IMR-90 (cell line): ENCODE data around the gene NT5DC2.

Source experiments
- BHLHE40 ChIP-seq: fragments of 150-350 bp; IDR thresholded peaks from 2 replicates; pipeline ENCODE4 v1.6.1; 2016; ENCODE audit warnings: mild to moderate bottlenecking, low read depth, low read length
- CEBPB ChIP-seq: IDR thresholded peaks from 2 replicates; pipeline ENCODE4 v1.6.1; 2012; ENCODE audit warnings: low read depth, low read length, improper control_type of control experiment
- CHD1 ChIP-seq: IDR thresholded peaks from 2 replicates; pipeline ENCODE4 v1.6.1; 2012; ENCODE audit warnings: low read depth, low read length, improper control_type of control experiment
- CTCF ChIP-seq: conservative IDR thresholded peaks from 2 replicates; pipeline ENCODE4 v1.5.1; 2012; ENCODE audit warnings: mild to moderate bottlenecking, low read depth, low read length, improper control_type of control experiment
- FOS ChIP-seq: fragments of 150-350 bp; IDR thresholded peaks from 2 replicates; pipeline ENCODE4 v1.6.1; 2016; ENCODE audit warnings: low read depth, low read length
- MAFK ChIP-seq: IDR thresholded peaks from 2 replicates; pipeline ENCODE4 v1.6.1; 2012; ENCODE audit warnings: low read depth, low read length, improper control_type of control experiment
- MAZ ChIP-seq: IDR thresholded peaks from 2 replicates; pipeline ENCODE4 v1.6.1; 2012; ENCODE audit warnings: low read depth, mild to moderate bottlenecking, low read length, improper control_type of control experiment, moderate library complexity, borderline replicate concordance
- MXI1 ChIP-seq: IDR thresholded peaks from 2 replicates; pipeline ENCODE4 v1.6.1; 2012; ENCODE audit warnings: low read depth, mild to moderate bottlenecking, low read length, moderate library complexity, borderline replicate concordance
- POLR2A ChIP-seq: IDR thresholded peaks from 2 replicates; pipeline ENCODE4 v1.6.1; 2012; ENCODE audit warnings: mild to moderate bottlenecking, low read depth, low read length
- RAD21 ChIP-seq: IDR thresholded peaks from 2 replicates; pipeline ENCODE4 v1.6.1; 2012; ENCODE audit warnings: low read length, improper control_type of control experiment
- RFX5 ChIP-seq: IDR thresholded peaks from 2 replicates; pipeline ENCODE4 v1.8.0; 2012; ENCODE audit warnings: low read depth, mild to moderate bottlenecking, low read length, moderate library complexity
- SMC3 ChIP-seq: fragments of 150-350 bp; IDR thresholded peaks from 2 replicates; pipeline ENCODE4 v1.6.1; 2016; ENCODE audit warnings: low read depth, mild to moderate bottlenecking, antibody characterized with exemption, low read length, moderate library complexity
- TF ChIP-seq, protein P1 (sequence below): fragments of 150-350 bp; IDR thresholded peaks from 2 replicates; pipeline ENCODE4 v1.6.1; 2017; ENCODE audit warnings: mild to moderate bottlenecking, antibody characterized with exemption, low read length, low read depth

DNA sequence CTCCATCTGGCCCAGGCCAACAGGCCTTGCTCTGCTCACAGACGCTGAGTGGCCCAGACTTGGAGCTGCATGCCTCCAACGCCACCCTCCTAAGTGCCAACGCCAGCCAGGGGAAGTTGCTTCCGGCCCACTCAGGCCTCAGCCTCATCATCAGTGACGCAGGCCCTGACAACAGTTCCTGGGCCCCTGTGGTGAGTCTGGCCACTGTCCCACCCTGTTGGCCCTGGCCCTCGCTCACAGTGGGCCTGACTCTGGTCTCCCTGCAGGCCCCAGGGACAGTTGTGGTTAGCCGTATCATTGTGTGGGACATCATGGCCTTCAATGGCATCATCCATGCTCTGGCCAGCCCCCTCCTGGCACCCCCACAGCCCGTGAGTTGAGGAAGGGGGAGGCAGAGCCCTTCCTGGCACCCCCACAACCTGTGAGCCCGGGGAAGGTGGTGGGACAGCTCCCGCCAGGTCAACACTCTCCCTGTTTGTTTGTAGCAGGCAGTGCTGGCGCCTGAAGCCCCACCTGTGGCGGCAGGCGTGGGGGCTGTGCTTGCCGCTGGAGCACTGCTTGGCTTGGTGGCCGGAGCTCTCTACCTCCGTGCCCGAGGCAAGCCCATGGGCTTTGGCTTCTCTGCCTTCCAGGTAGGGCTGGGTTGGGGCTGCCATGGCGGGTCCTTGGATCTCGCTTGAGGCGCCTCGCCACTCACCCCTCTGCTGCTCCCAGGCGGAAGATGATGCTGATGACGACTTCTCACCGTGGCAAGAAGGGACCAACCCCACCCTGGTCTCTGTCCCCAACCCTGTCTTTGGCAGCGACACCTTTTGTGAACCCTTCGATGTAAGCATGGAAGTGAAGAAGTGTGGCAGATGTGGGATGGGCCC is 10.0 kb downstream of the NT5DC2 start:
- TF ChIP-seq SMC3: no peak
- TF ChIP-seq CTCF: no peak
- TF ChIP-seq POLR2A: no peak
- no peak for TF ChIP-seq RFX5
- TF ChIP-seq MAZ: no peak
- no peak for TF ChIP-seq CHD1
- TF ChIP-seq, protein P1, sequence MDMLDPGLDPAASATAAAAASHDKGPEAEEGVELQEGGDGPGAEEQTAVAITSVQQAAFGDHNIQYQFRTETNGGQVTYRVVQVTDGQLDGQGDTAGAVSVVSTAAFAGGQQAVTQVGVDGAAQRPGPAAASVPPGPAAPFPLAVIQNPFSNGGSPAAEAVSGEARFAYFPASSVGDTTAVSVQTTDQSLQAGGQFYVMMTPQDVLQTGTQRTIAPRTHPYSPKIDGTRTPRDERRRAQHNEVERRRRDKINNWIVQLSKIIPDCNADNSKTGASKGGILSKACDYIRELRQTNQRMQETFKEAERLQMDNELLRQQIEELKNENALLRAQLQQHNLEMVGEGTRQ: no peak
- TF ChIP-seq MXI1: no peak
- TF ChIP-seq BHLHE40: no peak
- no peak for TF ChIP-seq RAD21
- no peak for TF ChIP-seq FOS
- TF ChIP-seq MAFK: no peak
- TF ChIP-seq CEBPB: no peak
